ENCODE measurements around the gene ATP2B3. TPM values are rescaled to one million over a fixed set of nuclear protein-coding genes. Genes with fewer than 3 reads are reported as not detected.
A peak's percentile ranks its signal among the peaks of the same experiment; 100 is the strongest.

ATP2B3 gene
- total and polyA plus RNA-seq, 9 of the 15 experiments (the other 6 are each of a cell fraction or from before 2014, with no cell fraction given): 0.04 TPM; not detected in 8

DNA sequence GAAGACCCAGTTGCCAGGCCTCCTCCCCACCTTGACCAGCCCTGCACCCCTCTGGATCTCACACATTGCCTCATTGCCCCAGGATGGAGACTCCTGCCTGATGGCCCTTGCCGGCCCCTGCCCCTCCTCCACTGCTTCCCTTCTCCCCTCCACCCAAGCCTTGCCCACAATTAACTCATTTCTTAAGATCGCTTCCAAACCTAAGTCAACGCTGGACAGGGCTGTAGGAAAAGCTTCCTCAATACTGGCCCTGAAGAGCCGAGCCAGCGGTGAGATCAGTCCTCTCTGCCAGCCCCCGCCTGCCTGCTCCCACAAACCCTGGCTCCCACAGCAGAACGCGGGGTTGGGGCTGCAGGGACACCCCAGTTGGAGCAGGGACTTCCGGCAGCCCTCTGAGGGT lies 39.5 kb upstream of the ATP2B3 start:
- Histone ChIP-seq H3K4me3 (no peak overlapping the region), H2AFZ (ENCODE audit: low read depth, low read length) (no peak overlapping the region), H3K27ac (ENCODE audit: extremely low read depth, low read depth, low read length) (no peak overlapping the region), H3K4me1 (replicated peaks in 1 of 2; ENCODE audit: control insufficient read depth in 2 of 2, insufficient read depth in 2 of 2, low read length in 2 of 2) (peaks cover 4 to 54% of the 10 kb centered on the region in 2 experiments; a peak in 4 of 5 replicates), H3K4me2 (ENCODE audit: insufficient read depth, low read length) (no peak overlapping the region), H3K36me3 (ENCODE audit: control insufficient read depth, insufficient read depth, low read length) (no peaks in the 10 kb centered on the region), H3K79me2 (ENCODE audit: control insufficient read depth, insufficient read depth, low read length) (no peaks in the 10 kb centered on the region), H3K27me3 (ENCODE audit: control insufficient read depth in 2 of 2, insufficient read depth in 2 of 2, low read length in 2 of 2) (no peaks in the 10 kb centered on the region), H4K20me1 (replicated peaks; ENCODE audit: control insufficient read depth, insufficient read depth, low read length) (no peaks in the 10 kb centered on the region), H3K9me1 (ENCODE audit: control insufficient read depth, insufficient read depth, low read length) (no peaks in the 10 kb centered on the region), H3K9me3 (replicated peaks; ENCODE audit: control insufficient read depth, insufficient read depth, low read depth, low read length) (no peaks in the 10 kb centered on the region), H3K9ac (ENCODE audit: insufficient read depth in 1 of 2, low read depth in 2 of 2, low read length in 2 of 2) (no peak overlapping the region)
- CTCF ChIA-PET (ENCODE audit: low intra/inter-chr PET ratio): no interaction called here
- POLR2A ChIA-PET: interaction anchor here (0.5 to 0.6 kb wide), 2 partner anchors 9 to 30 kb away, joined by 3 read pairs; no protein-coding TSS in a partner anchor
- FAIRE-seq (no peak), DNase-seq (ENCODE audit: extremely low read depth in 1 of 4, low spot score in 3 of 4) (no peak), ATAC-seq (no peak)
- intact Hi-C loops (cut with micrococcal nuclease) (no loop called here), in situ Hi-C loops (cut with MboI) (no loop called here)
- 25% methylated on average over 8 of the region's 9 CpGs for WGBS (ENCODE audit: insufficient coverage, low coverage, missing lambda C conversion rate)
- BruUV-seq (replicated peaks): no TSS peak
- TF ChIP-seq HNRNPH1 (optimal IDR thresholded peaks at IDR 0.05; ENCODE audit: low read depth, low read length): no peak

DNA sequence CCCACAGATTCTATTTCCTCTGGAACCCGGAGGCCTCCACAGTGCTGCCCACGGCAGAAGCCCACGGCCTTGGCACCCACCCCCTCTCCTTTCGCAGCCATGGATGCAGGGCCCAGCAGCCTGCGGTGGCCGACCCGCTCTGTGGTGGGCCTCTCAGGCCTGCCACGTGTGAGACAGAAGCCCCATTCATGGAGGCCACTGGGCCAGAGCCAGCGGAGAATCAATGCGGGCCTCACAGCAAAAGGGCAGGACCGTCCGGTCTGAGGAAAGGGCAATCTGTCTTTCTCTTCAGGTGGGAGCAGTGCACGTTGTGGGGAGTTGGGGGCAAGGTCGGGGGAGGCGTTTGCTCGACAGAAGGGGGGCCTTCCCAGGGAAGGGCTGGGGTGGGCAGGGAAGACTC lies 38.7 kb upstream of the ATP2B3 start:
- FAIRE-seq (no peak), DNase-seq (ENCODE audit: extremely low read depth in 1 of 4, low spot score in 3 of 4) (no peak), ATAC-seq (no peak)
- in situ Hi-C loops (cut with MboI): no loop called here
- no peak overlapping the region for H2AFZ ChIP-seq (ENCODE audit: low read depth, low read length)
- ChIA-PET POLR2A (interaction anchor here (0.9 kb wide), 1 partner anchor 18 kb away, joined by 3 read pairs; no protein-coding TSS in a partner anchor), CTCF (ENCODE audit: low intra/inter-chr PET ratio) (no interaction called here)
- no peaks in the 10 kb centered on the region for H3K9me3 ChIP-seq (replicated peaks; ENCODE audit: control insufficient read depth, insufficient read depth, low read depth, low read length)
- H3K27ac ChIP-seq (ENCODE audit: extremely low read depth, low read depth, low read length): no peak overlapping the region
- BruUV-seq (replicated peaks): no TSS peak
- H3K4me3 ChIP-seq: no peak overlapping the region
- peaks cover 4 to 52% of the 10 kb centered on the region in 2 experiments; a peak in 4 of 5 replicates for H3K4me1 ChIP-seq (replicated peaks in 1 of 2; ENCODE audit: control insufficient read depth in 2 of 2, insufficient read depth in 2 of 2, low read length in 2 of 2)
- H3K27me3 ChIP-seq (ENCODE audit: control insufficient read depth in 2 of 2, insufficient read depth in 2 of 2, low read length in 2 of 2): no peaks in the 10 kb centered on the region
- no peaks in the 10 kb centered on the region for H3K36me3 ChIP-seq (ENCODE audit: control insufficient read depth, insufficient read depth, low read length)
- H3K9ac ChIP-seq (ENCODE audit: insufficient read depth in 1 of 2, low read depth in 2 of 2, low read length in 2 of 2): 0 out of 4 replicates have a peak overlapping the region, but pooled peaks of 1 of the 2 experiments have one; percentile 26
- 17% methylated on average over 9 of the region's 16 CpGs for WGBS (ENCODE audit: insufficient coverage, low coverage, missing lambda C conversion rate)
- intact Hi-C loops (cut with micrococcal nuclease): no loop called here
- H4K20me1 ChIP-seq (replicated peaks; ENCODE audit: control insufficient read depth, insufficient read depth, low read length): no peaks in the 10 kb centered on the region
- H3K79me2 ChIP-seq (ENCODE audit: control insufficient read depth, insufficient read depth, low read length): no peaks in the 10 kb centered on the region
- H3K9me1 ChIP-seq (ENCODE audit: control insufficient read depth, insufficient read depth, low read length): no peaks in the 10 kb centered on the region
- no peak overlapping the region for H3K4me2 ChIP-seq (ENCODE audit: insufficient read depth, low read length)
- TF ChIP-seq, protein P1, sequence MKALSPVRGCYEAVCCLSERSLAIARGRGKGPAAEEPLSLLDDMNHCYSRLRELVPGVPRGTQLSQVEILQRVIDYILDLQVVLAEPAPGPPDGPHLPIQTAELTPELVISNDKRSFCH (CRISPR knock-in tag; IDR thresholded peaks at IDR 0.05): no peak
- TF ChIP-seq, protein P1 (tag; IDR thresholded peaks at IDR 0.05): no peak
- TF ChIP-seq, protein P2, sequence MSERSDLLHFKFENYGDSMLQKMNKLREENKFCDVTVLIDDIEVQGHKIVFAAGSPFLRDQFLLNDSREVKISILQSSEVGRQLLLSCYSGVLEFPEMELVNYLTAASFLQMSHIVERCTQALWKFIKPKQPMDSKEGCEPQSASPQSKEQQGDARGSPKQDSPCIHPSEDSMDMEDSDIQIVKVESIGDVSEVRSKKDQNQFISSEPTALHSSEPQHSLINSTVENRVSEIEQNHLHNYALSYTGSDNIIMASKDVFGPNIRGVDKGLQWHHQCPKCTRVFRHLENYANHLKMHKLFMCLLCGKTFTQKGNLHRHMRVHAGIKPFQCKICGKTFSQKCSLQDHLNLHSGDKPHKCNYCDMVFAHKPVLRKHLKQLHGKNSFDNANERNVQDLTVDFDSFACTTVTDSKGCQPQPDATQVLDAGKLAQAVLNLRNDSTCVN (CRISPR knock-in tag; IDR thresholded peaks at IDR 0.05): no peak
- TF ChIP-seq GTF2E2 (tag; IDR thresholded peaks at IDR 0.05): no peak
- no peak for TF ChIP-seq SMARCA5 (IDR thresholded peaks at IDR 0.05)
- TF ChIP-seq ZFP1 (CRISPR knock-in tag; IDR thresholded peaks at IDR 0.05): no peak
- TF ChIP-seq ZNF23 (CRISPR knock-in tag; IDR thresholded peaks at IDR 0.05): no peak
- TF ChIP-seq KDM1A (IDR thresholded peaks at IDR 0.05): no peak
- TF ChIP-seq ZNF76 (CRISPR knock-in tag; IDR thresholded peaks at IDR 0.05; ENCODE audit: borderline replicate concordance): no peak
- TF ChIP-seq, protein P3, sequence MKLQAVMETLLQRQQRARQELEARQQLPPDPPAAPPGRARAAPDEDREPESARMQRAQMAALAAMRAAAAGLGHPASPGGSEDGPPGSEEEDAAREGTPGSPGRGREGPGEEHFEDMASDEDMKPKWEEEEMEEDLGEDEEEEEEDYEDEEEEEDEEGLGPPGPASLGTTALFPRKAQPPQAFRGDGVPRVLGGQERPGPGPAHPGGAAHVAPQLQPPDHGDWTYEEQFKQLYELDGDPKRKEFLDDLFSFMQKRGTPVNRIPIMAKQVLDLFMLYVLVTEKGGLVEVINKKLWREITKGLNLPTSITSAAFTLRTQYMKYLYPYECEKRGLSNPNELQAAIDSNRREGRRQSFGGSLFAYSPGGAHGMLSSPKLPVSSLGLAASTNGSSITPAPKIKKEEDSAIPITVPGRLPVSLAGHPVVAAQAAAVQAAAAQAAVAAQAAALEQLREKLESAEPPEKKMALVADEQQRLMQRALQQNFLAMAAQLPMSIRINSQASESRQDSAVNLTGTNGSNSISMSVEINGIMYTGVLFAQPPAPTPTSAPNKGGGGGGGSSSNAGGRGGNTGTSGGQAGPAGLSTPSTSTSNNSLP (IDR thresholded peaks at IDR 0.05; ENCODE audit: borderline replicate concordance, low read depth, low read length): no peak
- no peak for TF ChIP-seq HOXB6 (CRISPR knock-in tag; IDR thresholded peaks at IDR 0.05; ENCODE audit: borderline replicate concordance)
- no peak for TF ChIP-seq PHF21A (IDR thresholded peaks at IDR 0.05; ENCODE audit: borderline replicate concordance, low read depth)
- no peak for TF ChIP-seq SETDB1 (IDR thresholded peaks at IDR 0.05; ENCODE audit: low read length)
- no peak for TF ChIP-seq LEF1 (IDR thresholded peaks at IDR 0.05)

Data from K562 (cell line).